NCI-H82 treated with DMSO at 0.1 percent for 48 hours (cell line): ENCODE data around the gene P2RY6.
A peak's percentile ranks its signal among the peaks of the same experiment; 100 is the strongest.

Experiments used
- DNase-seq: peaks from one replicate; lab custom pipeline; 2025; ENCODE audit not compliant: unreplicated experiment; lab: John Stamatoyannopoulos, UW

Gene P2RY6

GRCh38 chr11:73295241-73295995, 23.3 kb downstream of the P2RY6 start:
- DNase-seq, result peak; percentile 31

GRCh38 chr11:73295996-73296318, 23.8 kb downstream of the P2RY6 start:
- no peak for DNase-seq

- DNase-seq, result no peak
Observed at GRCh38 chr11:73296501-73297230, 24.5 kb downstream of the P2RY6 start.

- no peak for DNase-seq
Observed at GRCh38 chr11:73297231-73297590, 25.1 kb downstream of the P2RY6 start.

GRCh38 chr11:73297702-73298101, 25.6 kb downstream of the P2RY6 start:
- no peak for DNase-seq

- peak; percentile 40 for DNase-seq
Observed at GRCh38 chr11:73298233-73298632, 26.1 kb downstream of the P2RY6 start.

GRCh38 chr11:73299751-73300150, 27.6 kb downstream of the P2RY6 start:
- no peak for DNase-seq

- DNase-seq, result no peak
Observed at GRCh38 chr11:73306069-73306841, 34.1 kb downstream of the P2RY6 start.

- no peak for DNase-seq
Observed at GRCh38 chr11:73306977-73307322, 34.8 kb downstream of the P2RY6 start.

- peak; percentile 93 for DNase-seq
Observed at GRCh38 chr11:73307323-73308002, 35.3 kb downstream of the P2RY6 start.

- DNase-seq, result peak; percentile 50
Observed at GRCh38 chr11:73308003-73308960, 36.1 kb downstream of the P2RY6 start, which contains the start of gene ARHGEF17. Gene ARHGEF17, plus strand, starts transcription at chr11:73308276. Its CDS starts 363 bp downstream, at chr11:73308639.

- DNase-seq, result no peak
Observed at GRCh38 chr11:73308961-73309919, 37.1 kb downstream of the P2RY6 start.

GRCh38 chr11:73310076-73310475, 37.9 kb downstream of the P2RY6 start:
- DNase-seq, result no peak

GRCh38 chr11:73310661-73311393, 38.7 kb downstream of the P2RY6 start:
- DNase-seq, result no peak

GRCh38 chr11:73311394-73311869, 39.3 kb downstream of the P2RY6 start:
- DNase-seq, result no peak

- DNase-seq, result no peak
Observed at GRCh38 chr11:73312036-73312435, 39.9 kb downstream of the P2RY6 start.

- DNase-seq, result no peak
Observed at GRCh38 chr11:73312851-73313327, 40.8 kb downstream of the P2RY6 start.

- DNase-seq, result no peak
Observed at GRCh38 chr11:73313652-73314051, 41.5 kb downstream of the P2RY6 start.
